Kidney epithelial cell (primary cell): ENCODE results near the gene LBHD1. TPM values are rescaled to one million over a fixed set of nuclear protein-coding genes. Genes with fewer than 3 reads are reported as not detected.

Experiments
- DNase-seq: peaks from one replicate; pipeline ENCODE4 v3.0.0-alpha.2; 2010; ENCODE audit warnings: low read depth
- H3K27me3 ChIP-seq: 2 replicates; pipeline ENCODE4 v1.6.0; 2011; ENCODE audit warnings: low read length; ENCODE audit not compliant: control insufficient read depth, insufficient read depth
- H3K36me3 ChIP-seq: 2 replicates; pipeline ENCODE4 v1.5.1; 2011; ENCODE audit warnings: low read length; ENCODE audit not compliant: control insufficient read depth, insufficient read depth
- H3K4me3 ChIP-seq: 2 replicates; pipeline ENCODE4 v1.5.1; 2011; ENCODE audit warnings: low read depth, mild to moderate bottlenecking, control low read depth, low read length
- CTCF ChIP-seq: IDR thresholded peaks from 2 replicates; pipeline ENCODE4 v1.5.1; 2011; ENCODE audit warnings: mild to moderate bottlenecking, moderate library complexity, low read length, control low read depth, inconsistent platforms; ENCODE audit not compliant: insufficient read depth, poor library complexity, severe bottlenecking
- total RNA-seq: library from RNA; depleted of rRNA; stranded (reverse); fragments of >200 nt; gene quantifications from 2 replicates; pipeline ENCODE4 v1.2.3, GENCODE V29; 2015

LBHD1 gene
- total RNA-seq, 1 donor from 2014 or later, result 4.6 TPM

GRCh38 chr11:62682518-62682917, 10.5 kb upstream of the LBHD1 start:
- no peaks in the 10 kb centered on the region for H3K27me3 ChIP-seq
- no peak for TF ChIP-seq CTCF
- no peak for DNase-seq
- peaks cover 3% of the 10 kb centered on the region for H3K36me3 ChIP-seq
- H3K4me3 ChIP-seq, result no peak overlapping the region

DNA sequence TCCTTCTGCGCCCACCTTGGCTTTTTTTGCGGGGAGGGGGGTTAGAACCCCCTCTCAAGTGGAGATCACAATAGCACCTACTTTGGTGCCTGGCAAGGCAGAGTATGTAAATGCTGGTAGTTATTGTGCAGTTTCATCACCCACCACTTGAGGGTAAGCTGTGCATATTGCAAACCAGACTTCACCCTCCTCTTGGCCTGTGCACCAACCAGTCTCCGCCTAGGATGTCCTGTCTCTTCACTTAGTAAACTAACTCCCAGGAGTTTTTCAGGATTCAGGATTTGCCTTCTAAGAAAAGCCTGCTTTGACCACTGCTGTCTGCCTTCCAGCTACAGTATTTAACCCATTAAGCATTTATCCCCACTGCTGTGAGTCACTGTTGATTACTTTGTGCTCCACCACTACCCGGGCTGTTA, 8.8 kb upstream of the LBHD1 start:
- no peak for DNase-seq
- Histone ChIP-seq H3K4me3 (no peak overlapping the region), H3K36me3 (peaks cover 3% of the 10 kb centered on the region), H3K27me3 (no peaks in the 10 kb centered on the region)
- peak; percentile 56 for TF ChIP-seq CTCF

GRCh38 chr11:62678770-62679696, 7.0 kb upstream of the LBHD1 start, which contains the start of gene UBXN1:
UBXN1 (minus strand) TSS chr11:62679073; CDS start chr11:62678923, 150 bp downstream.
- no peak for TF ChIP-seq CTCF
- no peak for DNase-seq
- Histone ChIP-seq H3K4me3 (peak within 1 kb of the TSS; percentile 100), H3K27me3 (no peaks in the 10 kb centered on the region), H3K36me3 (peaks cover 3% of the 10 kb centered on the region)

DNA sequence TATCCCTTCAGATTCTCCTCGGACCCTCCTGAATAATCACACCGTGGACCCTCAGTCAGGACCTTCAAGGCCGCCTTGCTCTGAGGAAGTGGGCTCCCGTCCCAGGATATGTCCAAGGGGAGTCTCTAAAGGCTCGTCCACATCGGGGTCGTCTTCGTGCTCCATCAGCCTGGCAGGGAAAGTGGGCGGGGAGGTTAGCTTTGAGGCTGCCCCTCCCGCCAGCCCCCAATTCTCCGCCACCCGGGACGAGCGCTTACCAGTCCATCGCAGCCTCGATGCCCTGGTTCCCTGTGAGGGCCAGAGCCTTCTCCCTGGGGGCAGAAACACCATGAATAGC, 6.3 kb upstream of the LBHD1 start:
- Histone ChIP-seq H3K36me3 (peaks cover 3% of the 10 kb centered on the region), H3K27me3 (no peaks in the 10 kb centered on the region), H3K4me3 (peak overlapping the region; percentile 100)
- TF ChIP-seq CTCF, result no peak
- DNase-seq, result no peak

DNA sequence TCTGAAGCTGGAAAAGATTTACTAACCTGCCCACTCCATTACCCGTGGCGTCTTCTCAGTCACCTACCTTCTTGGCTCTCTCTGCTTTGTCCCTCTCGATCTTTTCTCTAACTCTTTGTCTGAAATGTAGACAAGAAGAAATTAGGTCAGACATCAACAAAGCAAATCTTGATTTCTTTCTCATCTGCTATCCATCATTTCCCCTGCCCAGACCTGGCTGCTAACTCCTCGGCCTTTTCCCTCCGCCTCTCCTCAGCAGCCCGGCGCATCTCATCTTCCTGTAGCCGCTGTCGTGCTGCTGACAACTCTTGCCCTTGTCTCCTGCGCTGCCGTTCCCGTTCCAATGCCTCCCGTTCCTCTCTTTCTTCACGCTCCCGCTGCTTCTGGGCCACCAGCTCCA, 5.6 kb upstream of the LBHD1 start:
- Histone ChIP-seq H3K36me3 (peaks cover 3% of the 10 kb centered on the region), H3K27me3 (no peaks in the 10 kb centered on the region), H3K4me3 (peak overlapping the region; percentile 100)
- DNase-seq, result no peak
- no peak for TF ChIP-seq CTCF
